GM23248 (cell line): ENCODE data around the gene C1QTNF1.

Experiments used
- EZH2 ChIP-seq: fragments of 200-600 bp; sonication (generic); IDR thresholded peaks from 2 replicates; pipeline ENCODE4 v1.6.1; 2018; ENCODE audit warnings: antibody characterized with exemption, mild to moderate bottlenecking; ENCODE audit not compliant: insufficient read depth, poor library complexity, severe bottlenecking
- EZH2phosphoT487 ChIP-seq: fragments of 200-600 bp; sonication (generic); IDR thresholded peaks from 2 replicates; pipeline ENCODE4 v1.6.1; 2018; ENCODE audit warnings: antibody characterized with exemption, moderate library complexity, mild to moderate bottlenecking, low read depth; ENCODE audit not compliant: insufficient read depth

GRCh38 chr17:78981010-78981888 is 42.7 kb upstream of the C1QTNF1 start:
- TF ChIP-seq EZH2 = no peak
- TF ChIP-seq EZH2phosphoT487 = no peak
